Peyer's patch (tissue), 4 donors: Measurements from ENCODE around the gene STOM. TPM values are rescaled to one million over a fixed set of nuclear protein-coding genes. Genes with fewer than 3 reads are reported as not detected.
A peak's percentile ranks its signal among the peaks of the same experiment; 100 is the strongest.

ENCODE experiments used
- DNase-seq, 3 donors: peaks; one replicate each; pipeline ENCODE4 v3.0.0-alpha.2; 2017 to 2019
- H3K27ac ChIP-seq, 4 donors: fragments of 200-600 bp; sonication (generic); one replicate each; pipeline ENCODE4 v1.5.1; 2016 to 2019
- H3K27me3 ChIP-seq, 2 donors: fragments of 200-600 bp; sonication (generic); one replicate each; pipeline ENCODE4 v1.5.1; 2019
- H3K36me3 ChIP-seq, 3 donors: fragments of 200-600 bp; sonication (generic); one replicate each; pipeline ENCODE4 v1.5.1; 2016 to 2019
- H3K4me1 ChIP-seq, 4 donors: fragments of 200-600 bp; sonication (generic); one replicate each; pipeline ENCODE4 v1.5.1; 2016 to 2019
- H3K4me3 ChIP-seq, 4 donors: fragments of 200-600 bp; sonication (generic); 1 replicate in 3 of 4; 2 replicates in 1 of 4; pipeline ENCODE4 v1.5.1; 2016 to 2019; ENCODE audit warnings: mild to moderate bottlenecking in 1 of 4
- H3K9me3 ChIP-seq, 4 donors: fragments of 200-600 bp; sonication (generic); one replicate each; pipeline ENCODE4 v1.5.1; 2016 to 2019; ENCODE audit warnings: mild to moderate bottlenecking in 1 of 4
- CTCF ChIP-seq, 6 experiments: fragments of 450-650 bp in 4 of 6; fragments of 200-600 bp in 2 of 6; sonication (generic) in 1 of 6; IDR thresholded peaks; one replicate each; pipeline ENCODE4 v1.5.1; 2017 to 2019; ENCODE audit warnings: antibody characterized with exemption in 6 of 6, mild to moderate bottlenecking in 3 of 6, moderate library complexity in 1 of 6
- POLR2A ChIP-seq, 2 donors: fragments of 450-650 bp; IDR thresholded peaks; one replicate each; pipeline ENCODE4 v1.5.1; 2017; ENCODE audit warnings: antibody characterized with exemption in 2 of 2, mild to moderate bottlenecking in 2 of 2, moderate library complexity in 2 of 2
- total RNA-seq, 4 donors: library from RNA; depleted of rRNA; stranded (reverse); fragments of >200 nt; gene quantifications; one replicate each; pipeline ENCODE4 v1.1.0, GENCODE V29; 2016

Gene STOM
- total RNA-seq, 4 donors from 2014 or later, result 30.5 to 60.1 (median 47.2) TPM

GRCh38 chr9:121390372-121390771 lies 20.3 kb upstream of the STOM start:
- no peak for DNase-seq
- no peaks in the 10 kb centered on the region for H3K36me3 ChIP-seq
- H3K27ac ChIP-seq, result no peak overlapping the region
- no peak overlapping the region for H3K4me3 ChIP-seq
- H3K4me1 ChIP-seq, result no peaks in the 10 kb centered on the region
- no peaks in the 10 kb centered on the region for H3K9me3 ChIP-seq
- no peaks in the 10 kb centered on the region for H3K27me3 ChIP-seq
- TF ChIP-seq CTCF (IDR thresholded peaks at IDR 0.05) (no peak), POLR2A (IDR thresholded peaks at IDR 0.05) (no peak)

- H3K27me3 ChIP-seq, result no peaks in the 10 kb centered on the region
- H3K9me3 ChIP-seq, result no peaks in the 10 kb centered on the region
- H3K4me1 ChIP-seq, result no peaks in the 10 kb centered on the region
- H3K4me3 ChIP-seq, result no peak overlapping the region
- TF ChIP-seq CTCF (IDR thresholded peaks at IDR 0.05) (no peak), POLR2A (IDR thresholded peaks at IDR 0.05) (no peak)
- no peak for DNase-seq
- H3K27ac ChIP-seq, result no peak overlapping the region
- no peaks in the 10 kb centered on the region for H3K36me3 ChIP-seq
These were observed 18.3 kb upstream of the STOM start for GRCh38 chr9:121388140-121388905.

GRCh38 chr9:121386442-121387175 lies 16.6 kb upstream of the STOM start:
- Histone ChIP-seq H3K4me3 (no peak overlapping the region), H3K9me3 (no peaks in the 10 kb centered on the region), H3K27me3 (no peaks in the 10 kb centered on the region), H3K4me1 (no peaks in the 10 kb centered on the region), H3K36me3 (no peaks in the 10 kb centered on the region), H3K27ac (no peak overlapping the region)
- no peak for DNase-seq
- no peak for TF ChIP-seq CTCF (IDR thresholded peaks at IDR 0.05)
- no peak for TF ChIP-seq POLR2A (IDR thresholded peaks at IDR 0.05)

GRCh38 chr9:121383715-121384114 lies 13.7 kb upstream of the STOM start:
- Histone ChIP-seq H3K27me3 (no peaks in the 10 kb centered on the region), H3K4me1 (no peaks in the 10 kb centered on the region), H3K27ac (no peak overlapping the region), H3K4me3 (no peak overlapping the region), H3K36me3 (no peaks in the 10 kb centered on the region), H3K9me3 (no peaks in the 10 kb centered on the region)
- no peak for DNase-seq
- TF ChIP-seq CTCF (IDR thresholded peaks at IDR 0.05) (no peak), POLR2A (IDR thresholded peaks at IDR 0.05) (no peak)

- TF ChIP-seq POLR2A (IDR thresholded peaks at IDR 0.05) (no peak), CTCF (IDR thresholded peaks at IDR 0.05) (no peak)
- no peak overlapping the region for H3K27ac ChIP-seq
- H3K36me3 ChIP-seq, result no peaks in the 10 kb centered on the region
- no peak overlapping the region for H3K4me3 ChIP-seq
- DNase-seq, result peak in 1 of 3 donors; percentile 55
- no peaks in the 10 kb centered on the region for H3K4me1 ChIP-seq
- H3K9me3 ChIP-seq, result no peaks in the 10 kb centered on the region
- no peaks in the 10 kb centered on the region for H3K27me3 ChIP-seq
These were observed 10.8 kb upstream of the STOM start for GRCh38 chr9:121380846-121381245.
